Loucy (cell line): ENCODE data around the gene OGFR.

ENCODE experiments used
- H2AFZ ChIP-seq: fragments of 200-600 bp; sonication (generic); 2 replicates; pipeline ENCODE4 v1.6.0; 2016; ENCODE audit warnings: antibody characterized with exemption, mild to moderate bottlenecking, low read length, moderate library complexity
- H3F3A ChIP-seq: fragments of 200-600 bp; 2 replicates; pipeline ENCODE4 v1.6.0; 2016; ENCODE audit warnings: antibody characterized with exemption, low read depth, mild to moderate bottlenecking
- H3K27me3 ChIP-seq: fragments of 200-600 bp; sonication (generic); 2 replicates; pipeline ENCODE4 v1.6.1; 2014; ENCODE audit warnings: low read length, mild to moderate bottlenecking; ENCODE audit not compliant: insufficient read depth, poor library complexity, severe bottlenecking
- H3K36me3 ChIP-seq: fragments of 200-600 bp; sonication (generic); 2 replicates; pipeline ENCODE4 v1.6.1; 2016; ENCODE audit warnings: low read length; ENCODE audit not compliant: insufficient read depth
- H3K4me1 ChIP-seq: fragments of 200-600 bp; sonication (generic); 2 replicates; pipeline ENCODE4 v1.5.1; 2014; ENCODE audit warnings: low read length, mild to moderate bottlenecking; ENCODE audit not compliant: insufficient read depth, poor library complexity, severe bottlenecking
- H3K4me2 ChIP-seq: fragments of 200-600 bp; sonication (generic); 2 replicates; pipeline ENCODE4 v1.6.0; 2014; ENCODE audit warnings: antibody characterized with exemption, low read length, low read depth, mild to moderate bottlenecking; ENCODE audit not compliant: poor library complexity, severe bottlenecking
- H3K4me3 ChIP-seq: fragments of 200-600 bp; sonication (generic); 2 replicates; pipeline ENCODE4 v1.5.1; 2014; ENCODE audit warnings: low read length, mild to moderate bottlenecking, mixed read lengths; ENCODE audit not compliant: poor library complexity, severe bottlenecking
- H3K79me2 ChIP-seq: fragments of 200-600 bp; sonication (generic); 2 replicates; pipeline ENCODE4 v1.6.1; 2014; ENCODE audit warnings: low read length; ENCODE audit not compliant: insufficient read depth
- H3K9ac ChIP-seq: fragments of 200-600 bp; sonication (generic); 2 replicates; pipeline ENCODE4 v1.6.0; 2014; ENCODE audit warnings: mild to moderate bottlenecking, low read depth, low read length, moderate library complexity; ENCODE audit not compliant: poor library complexity, severe bottlenecking
- H3K9me2 ChIP-seq: fragments of 200-600 bp; sonication (generic); replicated peaks from 2 replicates; pipeline ENCODE4 v1.6.1; 2016; ENCODE audit warnings: low read depth, low read length, mixed read lengths
- H3K9me3 ChIP-seq: fragments of 200-600 bp; sonication (generic); 2 replicates; pipeline ENCODE4 v1.6.1; 2014; ENCODE audit warnings: mild to moderate bottlenecking, antibody characterized with exemption, low read length, low read depth; ENCODE audit not compliant: insufficient read depth
- H4K20me1 ChIP-seq: fragments of 200-600 bp; sonication (generic); 2 replicates; pipeline ENCODE4 v1.6.0; 2014; ENCODE audit warnings: antibody characterized with exemption, low read length, mild to moderate bottlenecking; ENCODE audit not compliant: insufficient read depth, poor library complexity, severe bottlenecking
- EZH2phosphoT487 ChIP-seq: fragments of 200-600 bp; IDR thresholded peaks from 2 replicates; pipeline ENCODE4 v1.6.1; 2018; ENCODE audit warnings: antibody characterized with exemption, mild to moderate bottlenecking, moderate library complexity, borderline replicate concordance
- TF ChIP-seq, protein P1 (sequence below): fragments of 200-600 bp; sonication (generic); conservative IDR thresholded peaks from 2 replicates; pipeline ENCODE4 v1.5.1; 2014; ENCODE audit warnings: mild to moderate bottlenecking, antibody characterized with exemption, low read length

OGFR gene

GRCh38 chr20:62797671-62798532 lies 6.7 kb upstream of the OGFR start:
- H3F3A ChIP-seq = peaks cover 3% of the 10 kb centered on the region; the same call in 1 of the 2 replicates
- no peaks in the 10 kb centered on the region for H3K9me3 ChIP-seq
- H3K4me2 ChIP-seq = peak overlapping the region; percentile 94
- peaks cover 25% of the 10 kb centered on the region for H3K79me2 ChIP-seq
- H2AFZ ChIP-seq = no peak overlapping the region
- no peaks in the 10 kb centered on the region for H3K27me3 ChIP-seq
- peaks cover 11% of the 10 kb centered on the region for H4K20me1 ChIP-seq
- no peaks in the 10 kb centered on the region for H3K9me2 ChIP-seq
- H3K9ac ChIP-seq = peak overlapping the region; percentile 78
- peak overlapping the region; percentile 79 for H3K4me3 ChIP-seq
- H3K4me1 ChIP-seq = peaks cover 27% of the 10 kb centered on the region
- TF ChIP-seq EZH2phosphoT487 = no peak
- TF ChIP-seq, protein P1, sequence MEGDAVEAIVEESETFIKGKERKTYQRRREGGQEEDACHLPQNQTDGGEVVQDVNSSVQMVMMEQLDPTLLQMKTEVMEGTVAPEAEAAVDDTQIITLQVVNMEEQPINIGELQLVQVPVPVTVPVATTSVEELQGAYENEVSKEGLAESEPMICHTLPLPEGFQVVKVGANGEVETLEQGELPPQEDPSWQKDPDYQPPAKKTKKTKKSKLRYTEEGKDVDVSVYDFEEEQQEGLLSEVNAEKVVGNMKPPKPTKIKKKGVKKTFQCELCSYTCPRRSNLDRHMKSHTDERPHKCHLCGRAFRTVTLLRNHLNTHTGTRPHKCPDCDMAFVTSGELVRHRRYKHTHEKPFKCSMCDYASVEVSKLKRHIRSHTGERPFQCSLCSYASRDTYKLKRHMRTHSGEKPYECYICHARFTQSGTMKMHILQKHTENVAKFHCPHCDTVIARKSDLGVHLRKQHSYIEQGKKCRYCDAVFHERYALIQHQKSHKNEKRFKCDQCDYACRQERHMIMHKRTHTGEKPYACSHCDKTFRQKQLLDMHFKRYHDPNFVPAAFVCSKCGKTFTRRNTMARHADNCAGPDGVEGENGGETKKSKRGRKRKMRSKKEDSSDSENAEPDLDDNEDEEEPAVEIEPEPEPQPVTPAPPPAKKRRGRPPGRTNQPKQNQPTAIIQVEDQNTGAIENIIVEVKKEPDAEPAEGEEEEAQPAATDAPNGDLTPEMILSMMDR = no peak
- H3K36me3 ChIP-seq = peaks cover 26% of the 10 kb centered on the region; the same call in 1 of the 2 replicates

DNA sequence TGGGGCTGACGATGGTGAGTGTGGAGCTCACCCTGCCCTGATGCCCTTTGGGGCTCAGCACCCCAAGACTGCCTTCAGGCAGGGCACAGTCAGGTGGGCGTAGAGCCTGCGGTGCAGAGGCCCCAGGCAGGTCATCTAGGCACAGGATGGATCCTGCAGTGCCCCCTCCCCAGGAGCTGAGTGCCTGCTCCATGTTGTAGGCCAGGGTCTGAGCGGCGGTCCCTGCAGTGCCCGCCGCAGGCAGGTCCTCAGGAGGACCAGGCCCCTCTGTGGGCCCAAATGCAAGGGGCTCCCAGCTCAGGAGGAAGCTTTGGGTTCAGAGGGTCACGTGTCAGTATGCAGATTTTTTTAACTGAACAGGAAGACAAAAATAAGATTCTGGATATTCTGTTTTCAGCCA lies 5.6 kb upstream of the OGFR start:
- H3K9me3 ChIP-seq = no peaks in the 10 kb centered on the region
- peak overlapping the region; percentile 94 for H3K4me2 ChIP-seq
- peaks cover 6% of the 10 kb centered on the region; the same call in 1 of the 2 replicates for H3F3A ChIP-seq
- H3K27me3 ChIP-seq = no peaks in the 10 kb centered on the region
- no peak overlapping the region for H3K4me3 ChIP-seq
- H3K79me2 ChIP-seq = peaks cover 25% of the 10 kb centered on the region
- peaks cover 26% of the 10 kb centered on the region; the same call in 1 of the 2 replicates for H3K36me3 ChIP-seq
- TF ChIP-seq EZH2phosphoT487 = no peak
- TF ChIP-seq, protein P1 = no peak
- H3K9ac ChIP-seq = peak overlapping the region; percentile 37
- peaks cover 27% of the 10 kb centered on the region for H3K4me1 ChIP-seq
- no peak overlapping the region for H2AFZ ChIP-seq
- peaks cover 11% of the 10 kb centered on the region for H4K20me1 ChIP-seq
- no peaks in the 10 kb centered on the region for H3K9me2 ChIP-seq

GRCh38 chr20:62799459-62799858 lies 5.2 kb upstream of the OGFR start:
- H3K27me3 ChIP-seq = no peaks in the 10 kb centered on the region
- no peak overlapping the region for H3K4me2 ChIP-seq
- H3K4me1 ChIP-seq = peaks cover 30% of the 10 kb centered on the region
- no peak overlapping the region for H3K4me3 ChIP-seq
- peaks cover 11% of the 10 kb centered on the region for H4K20me1 ChIP-seq
- peaks cover 9% of the 10 kb centered on the region; the same call in 1 of the 2 replicates for H3F3A ChIP-seq
- peaks cover 25% of the 10 kb centered on the region for H3K79me2 ChIP-seq
- TF ChIP-seq, protein P1 = no peak
- no peak for TF ChIP-seq EZH2phosphoT487
- no peak overlapping the region for H2AFZ ChIP-seq
- no peaks in the 10 kb centered on the region for H3K9me2 ChIP-seq
- H3K36me3 ChIP-seq = peaks cover 26% of the 10 kb centered on the region; the same call in 1 of the 2 replicates
- no peak overlapping the region for H3K9ac ChIP-seq
- no peaks in the 10 kb centered on the region for H3K9me3 ChIP-seq
